ENCODE data around the gene TLE1.
"Not testable (repeated sequence)": the region's sequence is repeated elsewhere in the genome, so short reads cannot be mapped to it uniquely, and the experiment has no call there.

The TLE1 gene

DNA sequence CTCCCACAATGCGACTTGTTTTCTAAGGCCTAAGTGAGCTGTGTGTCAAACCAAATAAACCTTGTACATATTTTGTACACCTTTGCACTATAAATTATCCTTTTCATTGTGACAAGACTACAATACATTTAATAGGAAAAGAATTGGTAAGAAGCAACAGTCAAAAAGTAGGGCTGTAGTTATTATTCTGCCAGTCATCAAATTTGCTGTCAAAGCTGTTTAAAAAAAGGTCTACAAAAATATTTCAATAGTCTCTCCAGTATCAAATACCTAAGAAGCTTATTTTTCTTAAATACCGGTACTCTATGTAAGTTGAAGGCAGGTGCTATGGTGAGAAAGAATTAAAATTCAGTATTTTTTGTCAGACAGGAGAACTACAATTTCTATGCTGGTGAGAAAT is 40.5 kb downstream of the TLE1 start:
- Histone ChIP-seq H3K4me3 (ENCODE audit: severe bottlenecking) (no peak overlapping the region), H3K36me3 (ENCODE audit: low read depth) (peaks cover 49% of the 10 kb centered on the region), H3K27me3 (ENCODE audit: insufficient read depth, poor library complexity, severe bottlenecking) (no peaks in the 10 kb centered on the region), H3K4me1 (ENCODE audit: insufficient read depth, poor library complexity, severe bottlenecking) (peaks cover 13% of the 10 kb centered on the region), H3K27ac (ENCODE audit: poor library complexity, severe bottlenecking) (no peak overlapping the region), H3K9me3 (ENCODE audit: severe bottlenecking) (no peaks in the 10 kb centered on the region)
- ATAC-seq (ENCODE audit: low read depth) = no peak
- DNase-seq (ENCODE audit: low spot score) = no peak
- TF ChIP-seq, protein P1, sequence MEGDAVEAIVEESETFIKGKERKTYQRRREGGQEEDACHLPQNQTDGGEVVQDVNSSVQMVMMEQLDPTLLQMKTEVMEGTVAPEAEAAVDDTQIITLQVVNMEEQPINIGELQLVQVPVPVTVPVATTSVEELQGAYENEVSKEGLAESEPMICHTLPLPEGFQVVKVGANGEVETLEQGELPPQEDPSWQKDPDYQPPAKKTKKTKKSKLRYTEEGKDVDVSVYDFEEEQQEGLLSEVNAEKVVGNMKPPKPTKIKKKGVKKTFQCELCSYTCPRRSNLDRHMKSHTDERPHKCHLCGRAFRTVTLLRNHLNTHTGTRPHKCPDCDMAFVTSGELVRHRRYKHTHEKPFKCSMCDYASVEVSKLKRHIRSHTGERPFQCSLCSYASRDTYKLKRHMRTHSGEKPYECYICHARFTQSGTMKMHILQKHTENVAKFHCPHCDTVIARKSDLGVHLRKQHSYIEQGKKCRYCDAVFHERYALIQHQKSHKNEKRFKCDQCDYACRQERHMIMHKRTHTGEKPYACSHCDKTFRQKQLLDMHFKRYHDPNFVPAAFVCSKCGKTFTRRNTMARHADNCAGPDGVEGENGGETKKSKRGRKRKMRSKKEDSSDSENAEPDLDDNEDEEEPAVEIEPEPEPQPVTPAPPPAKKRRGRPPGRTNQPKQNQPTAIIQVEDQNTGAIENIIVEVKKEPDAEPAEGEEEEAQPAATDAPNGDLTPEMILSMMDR (IDR thresholded peaks at IDR 0.05; ENCODE audit: poor library complexity, severe bottlenecking) = no peak

DNA sequence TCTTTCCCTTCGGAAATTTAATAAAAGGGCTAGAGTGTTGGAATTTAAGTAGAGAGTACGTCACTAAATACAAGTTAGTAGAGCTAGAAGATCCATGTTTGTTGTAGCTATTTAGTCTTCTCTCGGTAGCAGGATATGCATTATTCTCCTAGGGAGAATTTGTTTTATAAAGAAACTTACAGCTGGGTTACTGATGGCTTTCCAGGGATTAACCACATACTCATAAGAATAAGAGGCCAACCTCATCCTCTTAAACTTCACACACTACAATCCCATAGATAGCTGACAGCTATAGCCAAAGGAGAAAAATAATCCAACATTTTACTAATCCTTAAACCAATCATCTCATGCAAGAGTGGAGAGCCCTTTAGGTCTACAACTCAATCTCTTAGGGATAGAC is 43.0 kb downstream of the TLE1 start:
- H3K4me1 ChIP-seq (ENCODE audit: insufficient read depth, poor library complexity, severe bottlenecking) = no peaks in the 10 kb centered on the region
- TF ChIP-seq, protein P1 (IDR thresholded peaks at IDR 0.05; ENCODE audit: poor library complexity, severe bottlenecking) = no peak
- H3K36me3 ChIP-seq (ENCODE audit: low read depth) = peaks cover 37% of the 10 kb centered on the region
- H3K27ac ChIP-seq (ENCODE audit: poor library complexity, severe bottlenecking) = no peak overlapping the region
- DNase-seq (ENCODE audit: low spot score) (no peak), ATAC-seq (ENCODE audit: low read depth) (no peak)
- H3K27me3 ChIP-seq (ENCODE audit: insufficient read depth, poor library complexity, severe bottlenecking) = no peaks in the 10 kb centered on the region
- H3K4me3 ChIP-seq (ENCODE audit: severe bottlenecking) = no peak overlapping the region
- no peaks in the 10 kb centered on the region for H3K9me3 ChIP-seq (ENCODE audit: severe bottlenecking)

DNA sequence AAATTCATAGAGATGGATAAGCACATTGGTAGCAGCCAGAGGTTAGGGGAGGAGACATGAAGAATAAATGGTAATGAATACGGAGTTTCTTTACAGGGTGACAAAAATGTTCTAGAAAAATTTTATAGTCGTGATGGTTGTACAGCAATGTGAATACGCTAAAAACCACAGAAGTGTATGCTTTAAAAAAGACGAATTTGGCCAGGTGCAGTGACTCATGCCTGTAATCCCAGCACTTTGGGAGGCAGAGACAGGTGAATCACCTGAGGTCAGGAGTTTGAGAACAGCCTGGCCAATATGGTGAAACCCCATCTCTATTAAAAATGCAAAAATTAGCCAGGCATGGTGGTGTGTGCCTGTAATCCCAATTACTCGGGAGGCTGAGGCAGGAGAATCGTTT is 44.8 kb downstream of the TLE1 start:
- H3K36me3 ChIP-seq (ENCODE audit: low read depth) = peaks cover 28% of the 10 kb centered on the region
- not testable (repeated sequence) for DNase-seq (ENCODE audit: low spot score)

DNA sequence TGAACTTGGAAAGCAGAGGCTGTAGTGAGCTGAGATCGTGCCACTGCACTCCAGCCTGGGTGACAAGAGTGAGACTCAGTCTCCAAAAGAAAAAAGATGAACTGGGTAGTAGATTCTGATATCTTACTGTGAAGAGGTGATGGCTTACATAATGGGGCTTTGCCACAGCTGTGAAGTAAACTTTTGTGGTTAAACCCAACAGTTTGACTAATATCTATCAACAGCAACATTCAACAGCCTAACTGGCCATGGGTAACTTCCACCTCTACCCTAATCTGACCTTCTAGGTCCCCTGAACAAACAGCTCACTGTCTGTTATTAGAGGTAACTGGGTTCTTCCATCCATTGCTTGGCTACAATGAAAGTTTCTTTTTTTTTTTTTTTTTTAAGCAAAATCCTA is 52.1 kb downstream of the TLE1 start:
- no peak overlapping the region for H3K4me3 ChIP-seq (ENCODE audit: severe bottlenecking)
- no peaks in the 10 kb centered on the region for H3K27me3 ChIP-seq (ENCODE audit: insufficient read depth, poor library complexity, severe bottlenecking)
- H3K36me3 ChIP-seq (ENCODE audit: low read depth) = peaks cover 17% of the 10 kb centered on the region
- ATAC-seq (ENCODE audit: low read depth) (no peak), DNase-seq (ENCODE audit: low spot score) (no peak)
- H3K9me3 ChIP-seq (ENCODE audit: severe bottlenecking) = no peaks in the 10 kb centered on the region
- no peaks in the 10 kb centered on the region for H3K4me1 ChIP-seq (ENCODE audit: insufficient read depth, poor library complexity, severe bottlenecking)
- TF ChIP-seq, protein P1 (IDR thresholded peaks at IDR 0.05; ENCODE audit: poor library complexity, severe bottlenecking) = no peak
- H3K27ac ChIP-seq (ENCODE audit: poor library complexity, severe bottlenecking) = no peak overlapping the region

More for the DNA sequence above, 44.8 kb downstream of the TLE1 start:
- not testable (repeated sequence) for H3K9me3 ChIP-seq (ENCODE audit: severe bottlenecking); H3K4me3 ChIP-seq (ENCODE audit: severe bottlenecking); H3K27me3 ChIP-seq (ENCODE audit: insufficient read depth, poor library complexity, severe bottlenecking); H3K4me1 ChIP-seq (ENCODE audit: insufficient read depth, poor library complexity, severe bottlenecking); H3K27ac ChIP-seq (ENCODE audit: poor library complexity, severe bottlenecking)
- ATAC-seq (ENCODE audit: low read depth) = peak; percentile 53; the same call in 1 of the 3 replicates

DNA sequence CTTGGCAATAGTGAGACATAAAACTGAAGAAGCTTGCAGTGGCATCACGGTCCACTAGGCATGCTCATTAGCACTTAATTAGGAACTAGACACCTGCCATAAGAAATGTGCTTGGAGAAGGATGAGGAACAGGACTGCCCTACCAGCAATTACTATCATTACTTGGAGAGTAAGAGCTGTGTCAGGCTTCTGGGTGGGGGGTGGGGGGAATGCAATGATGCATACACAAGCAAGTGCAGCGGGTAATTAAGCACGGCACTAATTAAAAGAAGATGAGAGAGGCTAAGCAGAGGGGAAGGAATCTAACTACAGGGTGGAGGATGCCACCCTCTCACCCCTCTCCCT is 53.1 kb downstream of the TLE1 start:
- no peak overlapping the region for H3K4me3 ChIP-seq (ENCODE audit: severe bottlenecking)
- ATAC-seq (ENCODE audit: low read depth) = no peak
- no peaks in the 10 kb centered on the region for H3K27me3 ChIP-seq (ENCODE audit: insufficient read depth, poor library complexity, severe bottlenecking)
- no peak overlapping the region for H3K27ac ChIP-seq (ENCODE audit: poor library complexity, severe bottlenecking)
- H3K4me1 ChIP-seq (ENCODE audit: insufficient read depth, poor library complexity, severe bottlenecking) = no peaks in the 10 kb centered on the region
- TF ChIP-seq, protein P1 (IDR thresholded peaks at IDR 0.05; ENCODE audit: poor library complexity, severe bottlenecking) = no peak
- no peaks in the 10 kb centered on the region for H3K9me3 ChIP-seq (ENCODE audit: severe bottlenecking)
- no peak for DNase-seq (ENCODE audit: low spot score)
- peaks cover 17% of the 10 kb centered on the region for H3K36me3 ChIP-seq (ENCODE audit: low read depth)
